Measurements from ENCODE around the gene ADAM17. TPM values are rescaled to one million over a fixed set of nuclear protein-coding genes. Genes with fewer than 3 reads are reported as not detected.

Gene ADAM17
- total and polyA plus RNA-seq, 9 of the 15 experiments (the other 6 are each of a cell fraction or from before 2014, with no cell fraction given) = 5.8 to 30.0 (median 19.0) TPM

GRCh38 chr2:9555297-9556120, at the start of gene ADAM17 (continued):
- TF ChIP-seq ZNF561 (CRISPR knock-in tag; conservative IDR thresholded peaks at IDR 0.05) (no peak), WHSC1 (IDR thresholded peaks at IDR 0.05; ENCODE audit: low read length) (no peak), ZNF77 (CRISPR knock-in tag; IDR thresholded peaks at IDR 0.05) (no peak), BACH1 (tag; IDR thresholded peaks at IDR 0.05) (no peak), ZKSCAN3 (CRISPR knock-in tag; IDR thresholded peaks at IDR 0.05) (no peak), CSDE1 (IDR thresholded peaks at IDR 0.05) (no peak), CXXC5 (CRISPR knock-in tag; IDR thresholded peaks at IDR 0.05) (peak; percentile 94), ZNF445 (CRISPR knock-in tag; IDR thresholded peaks at IDR 0.05; ENCODE audit: low read depth) (no peak), ZNF444 (CRISPR knock-in tag; IDR thresholded peaks at IDR 0.05) (no peak), ZNF785 (CRISPR knock-in tag; IDR thresholded peaks at IDR 0.05) (no peak), GATA2 (CRISPR knock-in tag; IDR thresholded peaks at IDR 0.05) (no peak), JUN (IDR thresholded peaks at IDR 0.05; ENCODE audit: borderline replicate concordance, low read depth, low read length) (peak; percentile 35; the same call in 1 of the 2 replicates), JUN (CRISPR knock-in tag; IDR thresholded peaks at IDR 0.05; ENCODE audit: borderline replicate concordance) (no peak), RBBP5 (IDR thresholded peaks at IDR 0.05; ENCODE audit: borderline replicate concordance, insufficient read depth, low read length, poor library complexity, severe bottlenecking) (peak; percentile 99), SLC30A9 (CRISPR knock-in tag; IDR thresholded peaks at IDR 0.05) (no peak), ZNF717 (CRISPR knock-in tag; IDR thresholded peaks at IDR 0.05) (no peak), YY1 (IDR thresholded peaks at IDR 0.05; ENCODE audit: borderline replicate concordance in 1 of 3, control insufficient read depth in 1 of 3, extremely low read depth in 1 of 3, insufficient read depth in 3 of 3, insufficient read length in 1 of 3, insufficient replicate concordance in 2 of 3, low read depth in 1 of 3, low read length in 2 of 3) (peak in 2 of 3 experiments; percentile 70 to 73), FOXO4 (CRISPR knock-in tag; IDR thresholded peaks at IDR 0.05) (no peak)
- TF ChIP-seq, protein P1, sequence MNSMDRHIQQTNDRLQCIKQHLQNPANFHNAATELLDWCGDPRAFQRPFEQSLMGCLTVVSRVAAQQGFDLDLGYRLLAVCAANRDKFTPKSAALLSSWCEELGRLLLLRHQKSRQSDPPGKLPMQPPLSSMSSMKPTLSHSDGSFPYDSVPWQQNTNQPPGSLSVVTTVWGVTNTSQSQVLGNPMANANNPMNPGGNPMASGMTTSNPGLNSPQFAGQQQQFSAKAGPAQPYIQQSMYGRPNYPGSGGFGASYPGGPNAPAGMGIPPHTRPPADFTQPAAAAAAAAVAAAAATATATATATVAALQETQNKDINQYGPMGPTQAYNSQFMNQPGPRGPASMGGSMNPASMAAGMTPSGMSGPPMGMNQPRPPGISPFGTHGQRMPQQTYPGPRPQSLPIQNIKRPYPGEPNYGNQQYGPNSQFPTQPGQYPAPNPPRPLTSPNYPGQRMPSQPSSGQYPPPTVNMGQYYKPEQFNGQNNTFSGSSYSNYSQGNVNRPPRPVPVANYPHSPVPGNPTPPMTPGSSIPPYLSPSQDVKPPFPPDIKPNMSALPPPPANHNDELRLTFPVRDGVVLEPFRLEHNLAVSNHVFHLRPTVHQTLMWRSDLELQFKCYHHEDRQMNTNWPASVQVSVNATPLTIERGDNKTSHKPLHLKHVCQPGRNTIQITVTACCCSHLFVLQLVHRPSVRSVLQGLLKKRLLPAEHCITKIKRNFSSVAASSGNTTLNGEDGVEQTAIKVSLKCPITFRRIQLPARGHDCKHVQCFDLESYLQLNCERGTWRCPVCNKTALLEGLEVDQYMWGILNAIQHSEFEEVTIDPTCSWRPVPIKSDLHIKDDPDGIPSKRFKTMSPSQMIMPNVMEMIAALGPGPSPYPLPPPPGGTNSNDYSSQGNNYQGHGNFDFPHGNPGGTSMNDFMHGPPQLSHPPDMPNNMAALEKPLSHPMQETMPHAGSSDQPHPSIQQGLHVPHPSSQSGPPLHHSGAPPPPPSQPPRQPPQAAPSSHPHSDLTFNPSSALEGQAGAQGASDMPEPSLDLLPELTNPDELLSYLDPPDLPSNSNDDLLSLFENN (IDR thresholded peaks at IDR 0.05; ENCODE audit: low read depth in 2 of 2, low read length in 2 of 2) = no peak
